Tibial nerve (tissue), 4 donors: Measurements from ENCODE around the gene SHISA4.

Experiments
- CTCF ChIP-seq, 5 experiments: fragments of 200-600 bp in 3 of 5; fragments of 450-650 bp in 2 of 5; sonication (generic) in 3 of 5; IDR thresholded peaks; one replicate each; pipeline ENCODE4 v1.5.1; 2016 to 2019; ENCODE audit warnings: antibody characterized with exemption in 5 of 5, mild to moderate bottlenecking in 3 of 5, moderate library complexity in 2 of 5
- EP300 ChIP-seq, 2 donors: sonication (generic); formaldehyde crosslinking; IDR thresholded peaks; one replicate each; pipeline ENCODE4 v1.6.1; 2017; ENCODE audit warnings: antibody characterized with exemption in 2 of 2, mild to moderate bottlenecking in 1 of 2
- POLR2A ChIP-seq, 2 donors: fragments of 450-650 bp; IDR thresholded peaks; one replicate each; pipeline ENCODE4 v1.6.1; 2017; ENCODE audit warnings: antibody characterized with exemption in 2 of 2, mild to moderate bottlenecking in 2 of 2, moderate library complexity in 2 of 2

GRCh38 chr1:201845331-201846083 is 43.2 kb upstream of the SHISA4 start:
- TF ChIP-seq CTCF (IDR thresholded peaks at IDR 0.05) (no peak), EP300 (IDR thresholded peaks at IDR 0.05) (no peak), POLR2A (IDR thresholded peaks at IDR 0.05) (no peak)
